ENCODE measurements around the gene PEA15. TPM values are rescaled to one million over a fixed set of nuclear protein-coding genes. Genes with fewer than 3 reads are reported as not detected.

The PEA15 gene
- total RNA-seq, 1 experiment from 2014 or later, result 44.0 TPM

DNA sequence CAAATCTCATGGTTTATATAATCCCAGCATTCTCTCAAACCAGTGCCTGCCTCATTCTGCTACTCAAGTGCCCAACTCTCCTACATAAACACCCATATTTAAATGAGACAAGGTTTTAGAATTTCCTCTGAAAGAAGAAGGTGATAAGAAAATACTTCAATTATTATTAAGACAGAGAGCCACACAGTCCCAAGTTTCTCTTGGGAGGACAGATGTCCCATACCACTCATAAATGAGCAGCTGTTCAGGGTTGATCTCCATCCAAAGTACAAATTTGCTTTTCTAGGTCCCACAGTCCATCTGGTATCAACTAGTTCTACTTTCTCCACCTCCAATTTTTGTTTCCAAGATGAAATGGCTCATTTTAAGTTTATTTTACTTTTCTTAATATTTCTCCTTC lies 45.8 kb downstream of the PEA15 start:
- no peaks in the 10 kb centered on the region for H4K20me1 ChIP-seq (ENCODE audit: insufficient read depth)
- intact Hi-C loops (cut with micrococcal nuclease), result no loop called here
- H3K4me2 ChIP-seq (ENCODE audit: low read length), result no peak overlapping the region
- no peak for DNase-seq (ENCODE audit: low read depth, low spot score)
- POLR2A ChIA-PET, result no interaction called here
- no peak overlapping the region for H2AFZ ChIP-seq (ENCODE audit: low read depth, low read length, poor library complexity, severe bottlenecking)
- no peak overlapping the region for H3K27ac ChIP-seq (ENCODE audit: low read depth, low read length)
- CTCF ChIA-PET, result interaction anchor here (1.6 to 2.9 kb wide), 7 partner anchors 8 to 358 kb away, joined by 5 to 59 read pairs (median 21); partner anchors contain the start of gene DCAF8
- no TSS peak for BruUV-seq (replicated peaks)
- no peaks in the 10 kb centered on the region for H3K9me3 ChIP-seq (ENCODE audit: control insufficient read depth in 1 of 2, insufficient read depth in 1 of 2, low read depth in 1 of 2, low read length in 2 of 2)
- H3K79me2 ChIP-seq (ENCODE audit: insufficient read depth, low read length), result peaks cover 74% of the 10 kb centered on the region
- no peak for ATAC-seq
- TF ChIP-seq SP1 (IDR thresholded peaks at IDR 0.05; ENCODE audit: low read depth) (no peak), EZH2phosphoT487 (IDR thresholded peaks at IDR 0.05; ENCODE audit: borderline replicate concordance) (no peak), REST (IDR thresholded peaks at IDR 0.05; ENCODE audit: low read depth) (no peak), TCF7L2 (IDR thresholded peaks at IDR 0.05; ENCODE audit: borderline replicate concordance, extremely low read depth, insufficient read depth, insufficient read length) (no peak)
- TF ChIP-seq, protein P1, sequence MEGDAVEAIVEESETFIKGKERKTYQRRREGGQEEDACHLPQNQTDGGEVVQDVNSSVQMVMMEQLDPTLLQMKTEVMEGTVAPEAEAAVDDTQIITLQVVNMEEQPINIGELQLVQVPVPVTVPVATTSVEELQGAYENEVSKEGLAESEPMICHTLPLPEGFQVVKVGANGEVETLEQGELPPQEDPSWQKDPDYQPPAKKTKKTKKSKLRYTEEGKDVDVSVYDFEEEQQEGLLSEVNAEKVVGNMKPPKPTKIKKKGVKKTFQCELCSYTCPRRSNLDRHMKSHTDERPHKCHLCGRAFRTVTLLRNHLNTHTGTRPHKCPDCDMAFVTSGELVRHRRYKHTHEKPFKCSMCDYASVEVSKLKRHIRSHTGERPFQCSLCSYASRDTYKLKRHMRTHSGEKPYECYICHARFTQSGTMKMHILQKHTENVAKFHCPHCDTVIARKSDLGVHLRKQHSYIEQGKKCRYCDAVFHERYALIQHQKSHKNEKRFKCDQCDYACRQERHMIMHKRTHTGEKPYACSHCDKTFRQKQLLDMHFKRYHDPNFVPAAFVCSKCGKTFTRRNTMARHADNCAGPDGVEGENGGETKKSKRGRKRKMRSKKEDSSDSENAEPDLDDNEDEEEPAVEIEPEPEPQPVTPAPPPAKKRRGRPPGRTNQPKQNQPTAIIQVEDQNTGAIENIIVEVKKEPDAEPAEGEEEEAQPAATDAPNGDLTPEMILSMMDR (IDR thresholded peaks at IDR 0.05 in 2 of 3, conservative IDR thresholded peaks at IDR 0.05 in 1 of 3; ENCODE audit: borderline replicate concordance in 1 of 3, insufficient read depth in 1 of 3, low read depth in 2 of 3, low read length in 2 of 3), result no peak
- H3K27me3 ChIP-seq (ENCODE audit: insufficient read depth, low read length), result no peaks in the 10 kb centered on the region
- H3K4me1 ChIP-seq (ENCODE audit: control insufficient read depth in 1 of 2, insufficient read depth in 2 of 2, low read length in 2 of 2), result peaks cover 0 to 2% of the 10 kb centered on the region in 2 experiments; a peak in 2 of 4 replicates
- 0 out of 4 replicates have a peak, but pooled peaks cover 0 to 4% of the 10 kb centered on the region in 2 experiments for H3K36me3 ChIP-seq (ENCODE audit: control insufficient read depth in 1 of 2, insufficient read depth in 2 of 2, low read length in 2 of 2)
- H3K4me3 ChIP-seq (replicated peaks in 1 of 2; ENCODE audit: low read depth in 1 of 2, low read length in 2 of 2), result no peak overlapping the region
- RAD21 ChIA-PET (ENCODE audit: low non-redundant PET in 1 of 2, low total read pairs in 2 of 2, uncharacterized antibody in 2 of 2, unreplicated experiment in 2 of 2), result interaction anchor here in 1 of 2 experiments (1.4 to 1.9 kb wide), 2 partner anchors 58 to 150 kb away, joined by 7 to 10 read pairs; no protein-coding TSS in a partner anchor
- H3K9ac ChIP-seq (ENCODE audit: low read length), result no peak overlapping the region
- H3K9me2 ChIP-seq (ENCODE audit: insufficient read depth), result no peaks in the 10 kb centered on the region
